Measurements from ENCODE around the gene CHDH.

CHDH gene

DNA sequence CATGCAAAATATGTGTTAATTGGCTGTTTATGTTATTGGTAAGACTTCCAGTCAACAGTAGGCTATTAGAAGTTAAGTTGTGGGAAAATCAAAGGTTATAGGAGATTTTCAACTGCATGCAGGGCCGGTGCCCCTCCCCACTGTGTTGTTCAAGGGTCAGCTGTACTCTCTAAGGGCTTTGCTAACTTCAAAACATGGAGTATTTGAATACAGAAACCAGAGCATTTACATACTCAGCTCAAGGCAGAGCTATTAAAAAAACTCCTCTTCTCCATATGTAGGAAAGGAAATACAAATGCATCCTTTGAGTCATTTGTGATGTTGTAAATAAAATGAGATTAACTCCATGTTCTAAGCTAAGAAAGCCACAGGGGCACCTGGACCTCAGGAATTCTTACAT, 16.9 kb upstream of the CHDH start:
- H3K4me3 ChIP-seq (ENCODE audit: low read depth, low read length): no peak overlapping the region
- TF ChIP-seq, protein P1, sequence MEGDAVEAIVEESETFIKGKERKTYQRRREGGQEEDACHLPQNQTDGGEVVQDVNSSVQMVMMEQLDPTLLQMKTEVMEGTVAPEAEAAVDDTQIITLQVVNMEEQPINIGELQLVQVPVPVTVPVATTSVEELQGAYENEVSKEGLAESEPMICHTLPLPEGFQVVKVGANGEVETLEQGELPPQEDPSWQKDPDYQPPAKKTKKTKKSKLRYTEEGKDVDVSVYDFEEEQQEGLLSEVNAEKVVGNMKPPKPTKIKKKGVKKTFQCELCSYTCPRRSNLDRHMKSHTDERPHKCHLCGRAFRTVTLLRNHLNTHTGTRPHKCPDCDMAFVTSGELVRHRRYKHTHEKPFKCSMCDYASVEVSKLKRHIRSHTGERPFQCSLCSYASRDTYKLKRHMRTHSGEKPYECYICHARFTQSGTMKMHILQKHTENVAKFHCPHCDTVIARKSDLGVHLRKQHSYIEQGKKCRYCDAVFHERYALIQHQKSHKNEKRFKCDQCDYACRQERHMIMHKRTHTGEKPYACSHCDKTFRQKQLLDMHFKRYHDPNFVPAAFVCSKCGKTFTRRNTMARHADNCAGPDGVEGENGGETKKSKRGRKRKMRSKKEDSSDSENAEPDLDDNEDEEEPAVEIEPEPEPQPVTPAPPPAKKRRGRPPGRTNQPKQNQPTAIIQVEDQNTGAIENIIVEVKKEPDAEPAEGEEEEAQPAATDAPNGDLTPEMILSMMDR (IDR thresholded peaks at IDR 0.05; ENCODE audit: low read depth, low read length): no peak

DNA sequence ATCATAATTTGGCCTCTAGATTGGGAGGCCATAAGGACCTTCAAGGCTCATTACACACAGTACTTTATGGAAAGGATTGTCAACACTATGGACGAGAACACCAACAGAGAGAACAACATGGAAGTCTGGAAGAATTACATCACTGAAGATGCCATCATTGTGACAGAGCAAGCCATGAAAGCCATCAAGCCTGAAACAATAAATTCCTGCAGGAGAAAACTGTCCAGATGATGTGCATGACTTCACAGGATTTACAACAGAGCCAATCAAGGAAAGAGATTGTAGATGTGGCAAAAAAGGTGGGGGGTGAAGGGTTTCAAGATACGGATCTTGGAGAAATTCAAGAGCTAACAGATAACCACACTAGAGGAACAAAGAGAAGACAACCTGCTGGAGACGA, 16.0 kb upstream of the CHDH start:
- no peak overlapping the region for H3K4me3 ChIP-seq (ENCODE audit: low read depth, low read length)
- TF ChIP-seq, protein P1 (IDR thresholded peaks at IDR 0.05; ENCODE audit: low read depth, low read length): no peak

DNA sequence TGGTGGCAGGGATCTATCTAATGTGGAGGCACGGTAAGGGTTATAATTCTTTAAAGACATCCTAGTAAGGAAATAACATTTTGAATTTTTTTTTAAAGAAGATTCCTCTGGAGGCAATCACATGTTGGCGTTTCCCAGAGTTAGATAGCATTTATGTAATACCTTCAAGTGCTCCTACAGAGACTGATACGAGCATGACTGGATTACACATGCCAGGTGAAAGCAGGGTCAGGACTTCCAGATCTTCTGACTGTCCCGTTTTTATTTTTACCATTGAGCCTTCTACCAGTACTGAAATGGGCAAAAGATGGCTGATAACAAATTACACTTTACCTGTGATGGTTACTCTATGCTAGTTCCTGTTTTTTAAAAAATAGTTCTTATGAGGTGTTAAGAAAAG, 14.0 kb upstream of the CHDH start:
- TF ChIP-seq, protein P1 (IDR thresholded peaks at IDR 0.05; ENCODE audit: low read depth, low read length): no peak
- no peak overlapping the region for H3K4me3 ChIP-seq (ENCODE audit: low read depth, low read length)

DNA sequence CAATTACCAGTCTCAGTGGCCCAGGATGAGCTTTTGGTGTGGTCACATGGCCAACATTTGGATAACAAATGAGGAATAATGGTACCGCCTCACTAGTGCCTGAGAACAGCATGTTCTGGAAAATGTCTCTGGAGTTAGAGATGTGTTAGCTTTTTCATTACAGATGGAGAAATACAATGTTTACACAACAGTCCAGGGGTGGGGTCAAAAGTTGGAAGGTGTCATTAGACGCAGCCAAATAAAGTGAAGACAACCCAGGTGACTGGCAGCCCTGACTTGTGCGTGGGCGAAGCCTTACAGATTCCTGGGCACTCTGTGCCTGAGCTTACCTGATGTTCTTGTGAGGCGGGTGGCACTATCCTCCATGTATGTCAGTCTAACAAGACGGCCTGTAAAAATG, 13.0 kb upstream of the CHDH start:
- TF ChIP-seq, protein P1 (IDR thresholded peaks at IDR 0.05; ENCODE audit: low read depth, low read length): no peak
- no peak overlapping the region for H3K4me3 ChIP-seq (ENCODE audit: low read depth, low read length)

DNA sequence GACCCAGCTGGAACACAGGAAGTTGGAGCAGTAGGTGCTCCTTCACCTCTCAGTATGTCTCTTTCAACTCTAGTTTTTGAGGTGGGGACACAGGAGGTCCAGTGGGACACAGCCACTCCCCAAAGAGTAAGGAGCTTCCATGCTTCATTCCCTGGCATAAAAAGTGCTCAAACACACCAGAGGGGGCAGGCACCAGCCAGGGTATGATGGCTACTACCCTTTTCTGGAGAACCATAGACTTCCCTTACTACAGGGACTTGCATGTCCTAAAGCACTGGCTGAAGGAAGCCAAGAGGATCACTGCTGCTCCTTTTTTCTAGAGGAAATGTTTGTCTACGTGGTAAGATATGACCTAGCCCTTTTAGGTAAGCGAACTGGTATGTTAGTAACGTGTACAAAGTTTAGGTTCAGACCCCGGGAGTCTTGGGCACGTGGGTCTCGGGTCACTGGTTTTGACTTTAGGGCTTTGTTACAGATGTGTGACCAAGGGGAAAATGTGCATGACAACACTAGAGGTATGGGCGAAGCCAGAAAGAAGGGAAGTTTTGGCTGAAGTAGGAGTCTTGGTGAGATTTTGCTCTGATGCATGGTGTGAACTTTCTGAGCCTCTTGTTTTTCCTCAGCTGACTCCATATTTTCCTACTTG, 12.0 kb upstream of the CHDH start:
- TF ChIP-seq, protein P1 (IDR thresholded peaks at IDR 0.05; ENCODE audit: low read depth, low read length): no peak

DNA sequence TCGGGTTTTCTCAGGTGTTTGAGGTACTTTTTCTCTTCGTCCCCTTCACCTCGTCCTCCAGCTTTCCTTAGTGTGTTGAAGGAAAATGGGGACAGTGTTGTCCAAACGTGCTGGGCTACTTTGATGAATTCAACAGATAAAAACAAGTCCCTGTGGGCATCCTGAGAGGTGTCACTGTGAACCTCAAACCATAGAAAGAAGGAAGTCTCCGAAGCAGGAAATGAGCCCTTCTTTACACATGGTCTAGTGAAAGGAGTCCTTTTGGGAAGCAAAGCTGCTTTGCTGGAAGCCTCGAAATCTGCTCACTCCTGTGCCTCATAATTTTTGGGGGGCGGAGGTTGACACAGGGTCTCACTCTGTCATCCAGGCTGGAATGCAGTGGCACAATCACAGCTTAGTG, 10.7 kb upstream of the CHDH start:
- TF ChIP-seq, protein P1 (IDR thresholded peaks at IDR 0.05; ENCODE audit: low read depth, low read length): no peak

More for the DNA sequence above, 12.0 kb upstream of the CHDH start:
- no peak overlapping the region for H3K4me3 ChIP-seq (ENCODE audit: low read depth, low read length)

DNA sequence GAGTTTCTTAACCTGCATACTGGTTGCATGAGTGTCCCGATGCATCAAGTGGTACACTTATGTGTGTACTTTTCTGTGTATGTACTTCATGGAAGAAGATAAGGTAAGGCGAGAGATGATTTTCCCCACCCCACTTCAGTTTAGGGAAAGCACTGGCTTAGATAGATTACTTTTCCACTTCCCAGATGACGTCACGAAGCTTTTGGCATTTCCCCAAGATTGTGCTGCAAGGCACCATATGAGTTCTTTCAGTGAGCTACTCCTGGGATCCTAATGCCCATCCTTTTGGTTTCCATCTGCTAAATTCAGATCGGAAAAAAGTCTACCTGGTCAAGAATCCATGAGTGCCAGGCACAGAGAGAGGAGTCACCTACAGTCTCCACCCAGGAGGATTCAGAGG, 4.7 kb upstream of the CHDH start:
- TF ChIP-seq, protein P1 (IDR thresholded peaks at IDR 0.05; ENCODE audit: low read depth, low read length): no peak
- no peak overlapping the region for H3K4me3 ChIP-seq (ENCODE audit: low read depth, low read length)

More for the DNA sequence above, 10.7 kb upstream of the CHDH start:
- H3K4me3 ChIP-seq (ENCODE audit: low read depth, low read length): no peak overlapping the region

Measured in WI38 (cell line).